Inflammatory macrophage treated with lipopolysaccharide for 1 hour (primary cell): ENCODE results near the gene LRP1B.
"Not testable (repeated sequence)": the region's sequence is repeated elsewhere in the genome, so short reads cannot be mapped to it uniquely, and the experiment has no call there.

Experiments used
- DNase-seq, 2 donors: peaks; one replicate each; pipeline ENCODE4 v3.0.0-alpha.2; 2020 to 2022

LRP1B gene

DNA sequence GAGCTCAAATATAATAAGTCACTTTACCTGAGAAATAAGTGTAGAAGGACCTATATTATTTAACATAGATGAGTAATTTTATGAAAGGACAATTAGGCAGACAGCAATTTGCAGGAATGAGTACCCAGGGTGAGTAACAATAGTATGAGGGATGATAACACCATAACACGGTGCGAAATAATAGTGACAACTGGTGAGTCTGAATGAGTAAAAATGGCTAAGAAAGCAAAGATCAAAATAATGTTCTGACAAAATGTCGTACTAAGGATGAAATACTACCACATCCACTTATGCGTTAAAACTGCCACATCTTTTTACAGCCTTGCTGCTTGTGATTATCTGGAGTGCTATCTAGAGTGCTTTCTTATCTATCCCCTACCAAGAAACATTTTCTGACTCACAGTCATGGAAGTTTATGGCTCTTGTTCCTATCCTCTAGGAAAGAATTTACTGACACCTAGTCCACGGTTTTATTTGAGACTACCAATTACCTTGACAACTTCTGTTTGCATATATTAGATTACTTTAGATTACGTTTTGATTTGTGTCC, 929.7 kb downstream of the LRP1B start:
- DNase-seq = no peak

DNA sequence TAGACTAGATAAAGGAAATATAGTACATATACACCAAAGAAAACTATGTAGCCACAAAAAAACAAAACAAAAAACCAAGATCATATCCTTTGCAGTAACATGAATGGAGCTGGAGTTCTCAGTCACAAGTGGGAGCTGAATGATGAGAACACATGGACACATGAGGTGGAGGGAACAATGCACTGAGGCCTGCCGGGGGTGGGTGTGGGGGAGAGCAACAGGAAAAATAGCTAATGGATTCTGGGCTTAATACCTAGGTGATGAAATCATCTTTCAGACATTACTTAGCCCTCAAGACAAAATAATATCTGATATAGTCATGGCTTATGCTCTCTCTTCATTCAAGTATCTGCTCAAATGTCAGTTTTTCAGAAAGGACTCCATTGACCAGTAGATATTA, 930.6 kb downstream of the LRP1B start:
- no peak for DNase-seq

DNA sequence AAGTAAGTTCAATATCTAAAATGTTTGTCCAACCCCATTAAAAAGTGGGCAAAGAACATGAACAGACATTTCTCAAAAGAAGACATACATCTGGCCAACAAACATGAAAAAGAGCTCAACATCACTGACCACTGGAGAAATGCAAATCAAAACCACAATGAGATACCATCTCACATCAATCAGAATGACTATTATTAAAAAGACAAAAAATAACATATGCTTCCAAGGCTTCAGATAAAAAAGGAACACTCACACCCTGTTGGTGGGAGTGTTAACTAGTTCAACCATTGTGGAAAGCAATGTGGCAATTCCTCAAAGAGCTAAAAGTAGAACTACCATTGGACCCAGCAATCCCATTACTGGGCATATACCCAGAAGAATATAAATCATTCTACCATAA, 931.1 kb downstream of the LRP1B start:
- no peak for DNase-seq

DNA sequence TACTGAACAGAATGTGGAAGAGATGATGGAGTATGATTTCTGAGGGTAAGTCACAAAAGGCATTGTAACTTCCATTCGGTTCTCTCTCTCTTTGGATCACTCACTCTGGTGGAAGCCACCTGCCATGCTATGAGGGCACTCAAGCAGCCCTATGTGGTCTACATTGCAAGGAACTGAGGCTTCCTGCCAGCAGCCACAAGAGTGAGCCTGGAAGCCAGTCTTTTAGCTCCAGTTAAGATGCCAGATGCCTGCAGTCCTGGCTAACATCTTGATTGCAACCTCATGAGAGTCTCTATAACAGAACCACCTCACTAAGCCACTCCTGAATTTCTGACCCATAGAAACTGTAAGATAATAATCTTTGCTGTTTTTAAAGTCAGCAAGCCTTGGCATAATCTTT, 935.7 kb downstream of the LRP1B start:
- no peak for DNase-seq

DNA sequence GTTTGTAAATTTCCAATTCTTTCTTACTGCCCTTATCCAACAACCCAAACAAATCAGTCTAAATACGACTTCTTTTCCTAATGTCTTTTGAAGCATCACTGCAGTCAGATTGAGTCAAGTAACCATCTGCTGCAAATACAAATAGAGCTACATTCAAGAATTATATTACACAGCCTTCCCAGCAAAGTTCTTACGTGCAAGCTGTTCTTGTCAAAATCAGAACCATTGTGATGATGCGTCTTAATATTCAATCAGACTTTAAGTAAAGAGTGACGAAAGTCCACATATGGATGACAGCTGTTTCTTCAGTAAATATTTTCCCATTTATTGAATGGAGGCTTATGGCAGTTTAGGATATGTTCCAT, 943.8 kb downstream of the LRP1B start:
- DNase-seq = no peak

DNA sequence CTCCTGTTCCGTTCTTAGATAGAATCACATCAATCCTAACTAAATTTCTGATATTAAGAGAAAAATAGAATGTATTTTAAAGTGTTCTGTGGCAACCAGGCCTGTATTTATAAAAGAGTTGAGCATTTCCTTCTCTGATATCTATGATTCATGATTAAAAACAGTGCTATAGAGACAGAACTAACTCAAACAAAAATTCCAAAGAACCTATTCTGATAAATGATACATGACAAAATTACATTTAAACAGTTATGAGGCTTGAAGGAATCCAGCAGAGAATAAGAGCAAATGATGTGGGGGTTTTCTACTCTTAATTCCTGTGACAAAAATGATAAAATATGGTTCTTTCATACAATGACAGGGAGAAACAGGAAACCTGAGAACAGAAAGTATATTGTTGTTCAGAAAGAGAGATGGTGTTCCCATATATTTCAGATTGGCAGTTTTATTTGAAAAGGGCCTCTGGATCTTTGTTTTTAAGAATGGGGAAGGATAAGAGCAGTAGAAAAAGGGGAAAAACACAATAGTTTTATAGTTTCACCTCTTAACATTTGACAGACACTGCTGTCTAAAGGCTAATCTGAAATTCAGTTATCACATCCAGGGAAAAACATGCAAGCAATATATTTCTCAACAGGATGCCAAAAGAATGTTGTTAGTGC, 944.3 kb downstream of the LRP1B start:
- no peak for DNase-seq

DNA sequence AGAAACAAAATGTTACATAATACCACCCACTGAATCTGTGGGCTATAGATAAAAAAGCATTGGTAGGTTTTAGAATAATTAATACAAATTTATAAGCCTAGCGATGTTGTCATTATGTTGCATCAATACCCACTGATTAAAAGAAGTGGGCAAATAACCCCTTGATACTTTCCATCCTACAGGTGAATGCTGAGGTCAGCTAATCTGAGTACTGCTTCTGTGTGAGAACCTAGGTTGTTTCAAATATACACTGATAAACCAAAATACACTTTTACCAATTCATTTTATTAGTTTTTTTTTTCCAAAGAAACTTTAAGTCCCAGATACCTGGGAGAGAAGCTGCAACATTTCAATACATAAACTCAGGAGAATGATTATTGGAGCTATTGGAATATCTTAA, 948.6 kb downstream of the LRP1B start:
- DNase-seq = no peak

DNA sequence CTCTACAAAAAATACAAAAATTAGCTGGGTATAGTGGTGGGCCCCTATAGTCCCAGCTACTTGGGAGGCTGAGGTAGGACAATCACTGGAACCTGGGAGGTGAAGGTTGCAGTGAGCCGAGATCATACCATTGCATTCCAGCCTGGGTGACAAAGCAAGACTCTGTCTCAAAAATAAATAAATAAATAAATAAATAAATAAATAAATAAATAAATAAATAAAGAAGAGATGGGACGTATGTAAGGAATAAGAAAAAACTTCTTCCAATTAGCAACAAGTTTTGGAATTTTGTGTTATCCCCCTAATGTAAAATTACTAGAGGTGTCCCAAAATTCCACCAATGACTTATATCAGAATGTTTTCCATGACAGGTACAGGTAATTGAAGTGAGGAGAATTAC, 961.7 kb downstream of the LRP1B start:
- not testable (repeated sequence) for DNase-seq

DNA sequence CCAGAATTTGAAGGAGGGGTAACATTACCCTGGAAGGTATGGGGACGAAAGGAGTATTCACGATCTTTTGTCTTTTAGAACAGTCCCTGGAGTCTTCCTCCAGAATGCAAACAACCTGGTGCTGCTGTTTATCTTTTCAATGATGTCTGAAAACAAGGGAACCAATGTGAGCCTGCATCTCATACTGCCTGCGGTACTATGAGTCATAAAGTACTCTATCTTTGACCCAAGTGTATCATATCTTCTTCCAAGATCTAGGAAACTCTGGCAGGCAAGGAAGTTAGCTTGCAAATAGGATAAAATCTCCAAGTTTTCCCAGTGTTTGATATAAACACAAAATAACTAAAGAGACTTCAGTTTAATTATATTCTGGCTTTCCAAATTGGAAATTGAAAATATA, 968.5 kb downstream of the LRP1B start:
- DNase-seq = no peak

DNA sequence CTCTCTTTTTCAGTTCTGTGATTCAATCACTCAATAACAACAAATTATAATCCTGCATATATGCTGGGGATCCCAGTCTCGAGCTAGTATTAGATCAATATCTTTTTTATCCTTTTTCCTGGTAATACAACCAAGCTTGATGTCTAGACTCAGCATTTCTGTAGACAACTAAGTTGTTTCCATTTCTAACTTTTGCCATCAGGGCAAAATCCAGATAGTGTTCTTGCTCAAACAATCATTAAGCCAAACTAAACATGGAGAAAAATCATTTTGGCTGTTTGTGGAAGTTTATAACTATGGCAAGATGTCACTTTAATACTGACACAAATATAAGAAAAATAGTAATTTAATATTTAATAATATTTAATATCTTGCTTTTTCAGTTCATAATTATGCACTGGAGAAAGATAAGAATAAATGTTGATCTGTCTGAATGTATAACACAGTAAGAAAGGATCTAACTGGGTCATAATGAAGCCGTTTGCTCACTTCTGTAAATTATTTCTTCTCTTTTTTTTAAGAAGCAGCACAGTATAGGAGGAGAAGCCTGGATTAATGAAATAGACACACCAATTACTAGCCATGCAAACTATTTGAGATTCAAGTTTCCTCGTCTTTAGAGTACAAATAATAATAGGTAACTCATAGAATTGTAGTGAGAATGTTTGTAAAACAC, 979.1 kb downstream of the LRP1B start:
- DNase-seq = no peak

DNA sequence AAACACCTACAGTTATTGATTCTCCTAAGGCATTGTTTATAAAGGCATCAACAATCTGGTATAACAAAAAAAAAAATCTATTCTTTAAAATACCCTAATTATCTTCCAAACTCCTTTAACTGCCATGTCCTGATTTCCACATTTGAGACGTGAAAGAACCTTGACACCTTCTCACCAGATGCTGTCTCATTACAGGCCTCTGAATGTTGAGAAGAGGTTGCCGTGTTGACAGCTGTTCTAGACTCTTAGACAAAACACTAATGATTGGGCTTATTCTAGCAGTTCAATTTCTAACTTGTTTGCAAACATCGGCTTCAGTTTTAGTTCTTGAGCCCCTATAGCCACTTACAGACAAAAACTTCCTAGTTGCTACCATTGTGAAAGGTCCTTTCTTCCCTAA, 988.8 kb downstream of the LRP1B start:
- DNase-seq = no peak

DNA sequence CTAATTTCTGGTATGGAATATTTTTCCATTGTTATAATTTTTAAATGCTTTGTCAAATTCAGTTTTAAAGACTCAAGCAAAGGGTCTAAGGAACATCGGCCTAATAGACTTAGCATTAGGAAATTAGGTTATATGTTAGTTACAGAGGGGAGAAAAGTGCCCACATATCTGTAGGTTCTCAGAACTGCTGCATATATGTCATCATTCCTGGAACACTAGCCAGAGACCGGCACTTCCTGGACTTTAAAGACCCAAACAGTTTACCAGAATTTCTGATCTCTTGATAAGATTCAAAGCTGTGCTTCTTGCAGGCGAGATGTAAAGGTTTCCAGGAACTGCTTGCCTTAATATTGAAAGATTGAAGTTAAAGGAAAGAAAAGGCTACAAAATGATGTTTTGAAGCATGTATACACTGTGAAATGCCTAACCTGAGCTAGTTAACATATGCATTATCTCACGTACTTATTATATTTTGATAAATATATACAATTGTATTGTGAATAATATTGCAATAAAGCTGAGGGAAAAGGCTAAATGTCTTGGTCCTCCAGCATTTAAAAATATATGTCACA, 993.6 kb downstream of the LRP1B start:
- DNase-seq = no peak

DNA sequence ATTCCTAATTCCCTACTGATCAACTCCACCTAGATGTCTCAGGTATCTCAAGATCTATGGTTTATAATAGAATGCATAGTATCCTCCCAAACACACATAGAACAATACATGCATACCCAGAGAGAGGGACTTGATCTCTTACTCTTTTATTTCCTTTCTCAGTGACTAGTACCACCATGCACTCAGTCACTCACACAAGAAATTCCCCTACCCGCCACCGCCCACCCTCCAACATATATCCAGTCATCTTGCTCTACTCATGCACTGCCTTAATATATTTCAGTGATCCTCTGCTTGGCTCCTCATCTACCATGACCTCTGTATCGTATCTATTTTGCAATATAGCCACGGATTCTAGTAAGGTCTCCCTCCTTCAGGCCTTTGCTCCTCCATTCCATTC, 996.9 kb downstream of the LRP1B start:
- DNase-seq = no peak

DNA sequence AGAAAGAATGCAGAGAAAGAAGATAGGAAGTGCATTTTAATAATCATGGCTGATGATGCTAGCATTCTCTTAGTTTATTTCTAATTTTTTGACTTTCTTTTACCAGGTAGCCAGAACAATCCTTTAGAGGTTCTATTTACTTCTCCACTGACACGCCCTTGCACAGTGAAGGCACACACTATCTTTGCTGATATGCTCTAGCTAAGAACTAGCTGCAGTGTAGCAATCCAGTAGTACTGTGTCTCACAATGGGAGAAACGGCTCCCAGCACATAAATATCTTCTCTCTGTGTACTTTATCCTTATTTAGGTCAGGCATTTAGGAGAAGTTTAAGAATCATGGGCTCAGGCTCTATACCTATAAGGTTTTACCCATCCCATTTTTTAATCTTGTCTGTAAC, 1005.4 kb downstream of the LRP1B start:
- DNase-seq = no peak

DNA sequence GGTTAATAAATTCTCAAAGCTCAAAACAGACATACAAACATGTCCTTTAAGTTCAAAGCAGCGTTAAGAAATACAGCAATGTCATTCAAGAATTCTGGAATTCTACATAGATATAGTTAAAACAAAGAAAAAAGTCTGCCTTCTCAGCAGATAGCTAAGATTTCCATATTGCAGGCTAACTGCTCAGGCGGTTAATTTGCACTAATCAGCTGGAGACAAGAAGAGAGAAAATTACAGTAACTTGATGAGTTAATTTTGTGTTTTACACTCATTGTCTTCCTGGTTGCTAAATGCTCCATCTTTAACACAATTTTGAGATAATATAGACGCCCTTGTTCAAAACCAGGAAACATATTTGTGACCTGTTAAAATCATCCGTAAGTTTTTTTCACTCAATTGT, 1012.0 kb downstream of the LRP1B start:
- no peak for DNase-seq

DNA sequence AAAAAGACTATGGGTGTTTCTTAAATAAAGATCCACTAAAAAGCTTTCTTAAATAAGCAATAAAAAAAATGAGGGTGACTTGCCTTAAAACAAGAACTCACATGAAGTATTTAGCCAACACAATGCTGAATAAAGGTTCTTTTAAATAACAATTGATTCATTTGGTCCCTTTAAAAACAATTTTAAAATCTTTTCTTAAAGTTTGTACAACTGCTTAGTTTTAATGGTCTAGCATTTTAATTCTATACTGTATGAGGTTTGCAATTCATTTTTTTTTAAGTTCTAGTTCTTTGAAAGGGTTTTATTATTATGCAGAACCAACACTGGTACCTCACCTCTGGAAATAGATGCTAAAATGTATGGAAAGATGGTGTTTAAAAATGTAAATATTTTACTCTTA, 1017.5 kb downstream of the LRP1B start:
- DNase-seq = no peak

DNA sequence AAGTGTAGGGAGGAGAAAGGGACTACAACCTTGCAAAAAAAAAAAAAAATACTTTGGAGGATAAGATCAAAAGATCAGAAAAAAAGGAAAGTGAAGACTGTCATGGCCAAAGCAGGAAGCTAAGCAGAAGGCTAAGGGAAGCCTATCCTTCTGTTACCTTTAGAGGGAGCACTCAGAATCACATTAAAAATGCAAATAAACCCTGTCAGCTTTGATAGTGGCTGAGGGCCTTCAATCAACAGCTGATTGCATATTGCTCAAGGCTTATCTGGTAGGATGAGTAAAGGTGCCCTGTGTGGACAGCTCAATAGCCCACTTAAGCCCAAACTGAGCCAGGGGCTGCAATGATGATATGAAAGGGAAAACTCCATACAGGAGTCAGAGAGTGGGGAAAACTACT, 1021.2 kb downstream of the LRP1B start:
- no peak for DNase-seq

DNA sequence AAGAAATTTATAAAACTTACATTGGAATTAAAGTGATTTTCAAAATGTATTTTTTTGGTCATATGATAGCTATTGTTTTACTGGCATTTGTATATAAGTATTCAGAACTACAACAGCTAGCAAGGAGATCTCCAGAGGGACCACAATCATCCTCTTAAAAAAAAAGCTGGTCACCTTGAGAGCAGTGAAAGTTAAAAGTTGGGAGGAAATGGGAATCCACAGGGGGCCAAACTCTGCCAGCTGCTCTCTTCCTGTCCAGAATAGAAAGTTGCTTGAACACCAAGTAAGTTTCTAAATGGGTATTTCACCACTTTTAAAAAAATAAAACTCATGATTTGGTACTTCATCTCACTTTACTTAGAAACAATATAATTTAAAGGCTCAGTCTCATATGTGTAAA, 1025.1 kb downstream of the LRP1B start:
- no peak for DNase-seq

DNA sequence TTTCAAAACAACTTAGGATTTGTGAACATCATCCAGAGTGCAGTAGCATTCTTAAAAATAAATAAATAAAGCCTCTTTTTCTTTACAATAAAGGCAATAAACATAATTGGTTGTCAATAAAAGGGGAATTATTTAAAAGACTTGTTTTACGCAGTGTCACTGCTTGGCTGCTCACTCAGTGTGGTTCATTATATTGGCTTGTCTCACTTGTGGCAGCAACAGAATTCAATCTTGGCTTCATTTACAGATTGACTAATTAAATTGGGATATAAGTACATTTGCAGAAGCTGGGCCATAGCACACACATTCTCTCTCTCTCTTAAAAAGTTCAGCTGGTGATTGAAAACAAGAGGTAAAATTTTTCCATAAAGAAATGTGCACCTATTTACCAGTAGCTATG, 1027.6 kb downstream of the LRP1B start:
- DNase-seq = no peak

DNA sequence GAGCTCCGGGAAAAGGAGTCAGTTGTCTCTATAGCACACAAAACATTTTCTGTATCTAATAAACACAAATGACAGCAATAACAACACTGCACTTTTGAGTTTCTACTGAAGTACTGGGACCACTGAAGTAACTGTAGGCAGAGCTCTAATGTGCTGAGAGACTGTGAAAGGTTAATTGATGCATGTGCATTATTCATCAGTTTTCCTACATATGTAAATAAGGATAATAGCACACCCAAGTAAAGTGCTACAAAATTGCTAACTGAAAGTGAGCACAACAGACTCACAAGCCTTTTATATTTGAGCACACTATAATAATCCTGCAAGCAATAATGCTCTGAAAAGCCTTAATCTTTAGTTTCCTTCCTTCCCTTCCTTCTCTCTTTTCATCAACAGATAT, 1051.6 kb downstream of the LRP1B start:
- DNase-seq = no peak

DNA sequence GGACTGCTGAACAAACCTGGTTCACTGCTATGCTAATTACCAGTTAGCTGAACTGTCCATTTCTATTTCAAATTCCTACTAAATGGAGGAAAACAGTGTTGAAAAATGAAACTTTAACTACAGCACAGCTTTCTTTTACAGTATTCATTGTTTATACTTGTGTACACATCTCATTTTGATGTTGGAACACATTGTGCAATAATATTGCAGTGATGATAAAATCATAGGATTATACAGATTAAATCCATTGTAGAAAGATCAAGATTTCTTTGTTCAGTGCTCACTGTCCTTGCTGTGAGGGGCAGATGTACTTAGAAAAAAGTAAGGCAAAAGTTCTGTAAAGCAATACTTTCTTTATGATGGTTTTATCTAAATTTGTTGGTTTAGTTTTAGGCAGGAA, 1055.1 kb downstream of the LRP1B start:
- DNase-seq = no peak

DNA sequence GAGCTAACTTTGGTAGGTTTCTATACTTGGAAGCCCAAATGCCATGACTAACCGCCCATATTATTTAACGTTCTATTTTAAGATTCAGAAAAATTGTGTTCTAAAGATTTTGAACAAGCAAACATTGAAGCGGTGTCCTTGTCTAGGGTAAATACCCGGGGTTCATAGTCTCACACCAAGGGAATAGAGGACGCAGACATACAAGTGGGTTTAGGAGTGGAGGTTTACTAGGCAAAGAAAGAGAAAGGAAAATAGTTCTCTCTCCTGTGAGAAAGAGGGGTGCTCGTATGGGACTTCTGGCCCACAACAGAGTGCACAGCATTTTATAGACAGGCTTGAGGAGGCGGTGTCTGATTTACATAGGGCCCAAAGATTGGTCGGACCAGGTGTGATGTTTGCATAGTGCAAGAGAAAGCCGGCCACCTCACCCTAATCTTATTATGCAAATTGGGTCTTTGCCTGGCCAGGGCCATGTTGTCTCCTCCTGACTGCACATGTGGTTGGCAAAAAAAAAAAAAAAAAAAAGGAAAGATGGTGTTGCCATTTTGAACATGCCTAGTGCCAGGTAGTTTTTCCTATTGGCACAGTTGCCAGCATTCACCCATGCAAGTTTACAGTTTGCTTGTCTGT, 1062.6 kb downstream of the LRP1B start:
- no peak for DNase-seq

DNA sequence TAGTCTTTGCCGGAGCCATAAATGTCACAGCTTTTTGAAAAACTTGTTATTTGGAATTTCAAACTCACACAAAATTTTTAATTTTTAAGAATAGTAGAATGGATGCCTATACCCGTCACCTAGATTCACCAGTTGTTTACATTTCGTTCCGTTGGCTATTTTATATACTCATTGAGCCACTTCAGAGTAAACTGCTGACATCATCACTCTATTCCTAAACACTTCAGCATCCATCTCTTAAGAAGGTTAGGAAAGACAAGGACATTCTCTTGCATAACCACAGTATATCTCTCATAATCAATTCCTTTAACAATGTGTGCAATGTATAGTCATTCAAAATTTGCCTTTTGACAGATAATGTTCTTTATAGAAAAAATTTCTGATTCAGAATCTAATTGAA, 1065.8 kb downstream of the LRP1B start:
- DNase-seq = no peak

DNA sequence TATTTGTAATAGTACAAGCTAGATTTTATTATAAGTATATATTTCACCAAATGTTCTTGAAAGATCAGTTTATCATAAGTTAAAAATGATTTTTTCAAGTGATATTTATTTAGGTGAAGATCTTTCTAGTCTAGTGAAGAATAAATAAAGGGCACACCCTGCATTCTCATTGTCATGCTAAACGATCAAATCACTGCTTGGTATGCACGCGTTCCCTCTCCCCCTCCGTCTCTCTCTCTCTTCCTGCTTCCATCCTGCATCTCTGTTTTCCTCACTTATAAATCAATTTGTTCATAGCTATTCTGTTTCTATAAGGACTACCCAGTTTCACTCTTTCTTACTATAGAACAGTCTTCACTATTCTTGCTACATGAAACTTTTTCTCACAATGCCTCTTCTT, 1067.4 kb downstream of the LRP1B start:
- no peak for DNase-seq
